Choroid plexus epithelial cell (primary cell): ENCODE results near the gene RGS7.
A peak's percentile ranks its signal among the peaks of the same experiment; 100 is the strongest.

Source experiments
- DNase-seq: peaks from one replicate; pipeline ENCODE4 v3.0.0-alpha.2; 2010; ENCODE audit warnings: low read depth
- H3K4me3 ChIP-seq: 2 replicates; pipeline ENCODE4 v1.5.1; 2011; ENCODE audit warnings: low read depth, mild to moderate bottlenecking, control low read depth, low read length, moderate library complexity
- CTCF ChIP-seq: conservative IDR thresholded peaks from 2 replicates; pipeline ENCODE4 v1.5.1; 2011; ENCODE audit warnings: low read depth, mild to moderate bottlenecking, control low read depth, inconsistent platforms, low read length, moderate library complexity

RGS7 gene

DNA sequence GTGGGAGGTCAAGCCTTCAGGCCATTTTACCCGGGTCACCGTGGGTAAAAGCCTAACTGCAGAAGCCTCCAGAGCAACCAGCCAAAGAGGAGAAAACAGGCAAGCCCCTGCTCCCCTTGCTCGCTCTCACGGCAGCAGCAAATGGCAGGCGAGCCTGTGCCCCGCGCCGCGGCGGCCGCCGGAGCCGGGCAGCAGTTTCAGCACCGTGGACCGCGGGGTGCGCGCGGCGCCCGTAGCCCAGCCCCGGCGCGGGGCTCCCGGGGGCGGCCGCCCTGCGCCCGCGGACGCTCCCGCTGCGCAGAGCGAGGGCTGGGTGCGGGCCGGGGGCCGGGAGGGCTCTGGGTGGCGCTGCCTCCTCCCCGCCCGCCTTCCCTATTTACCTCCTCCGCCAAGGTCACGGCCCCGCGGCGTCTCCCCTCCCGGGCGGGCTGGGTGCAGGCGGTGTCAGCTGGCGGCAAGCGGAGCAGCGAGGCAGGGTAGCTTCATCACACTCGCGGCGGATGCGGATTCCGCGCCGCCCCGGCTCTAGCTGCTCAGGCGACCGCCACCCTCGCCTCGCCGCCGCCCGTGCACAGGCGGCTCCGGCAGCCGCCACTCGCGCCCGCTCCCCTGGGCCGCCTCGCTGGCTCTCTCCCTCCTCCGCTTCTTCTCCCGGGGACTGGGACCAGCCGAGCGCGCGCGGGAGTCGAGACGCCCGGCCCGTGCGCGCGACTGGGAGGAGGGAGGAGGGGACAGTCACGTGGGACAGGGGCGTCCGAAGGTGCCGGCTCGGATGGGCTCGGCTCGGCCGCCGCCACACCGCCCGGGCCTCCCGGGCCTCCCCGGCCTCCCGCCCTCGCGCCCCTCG is at the start of gene RGS7:
TSS of gene RGS7 (minus strand) at position 687 of the 847 bp plus-strand sequence.
- DNase-seq, result peak; percentile 41
- peak within 1 kb of the TSS; percentile 56 for H3K4me3 ChIP-seq
- TF ChIP-seq CTCF, result no peak

GRCh38 chr1:241406421-241406820 is 49.4 kb upstream of the RGS7 start:
- no peak for TF ChIP-seq CTCF
- H3K4me3 ChIP-seq, result no peak overlapping the region
- no peak for DNase-seq

GRCh38 chr1:241401156-241401555 is 44.2 kb upstream of the RGS7 start:
- DNase-seq, result no peak
- no peak for TF ChIP-seq CTCF
- no peak overlapping the region for H3K4me3 ChIP-seq

DNA sequence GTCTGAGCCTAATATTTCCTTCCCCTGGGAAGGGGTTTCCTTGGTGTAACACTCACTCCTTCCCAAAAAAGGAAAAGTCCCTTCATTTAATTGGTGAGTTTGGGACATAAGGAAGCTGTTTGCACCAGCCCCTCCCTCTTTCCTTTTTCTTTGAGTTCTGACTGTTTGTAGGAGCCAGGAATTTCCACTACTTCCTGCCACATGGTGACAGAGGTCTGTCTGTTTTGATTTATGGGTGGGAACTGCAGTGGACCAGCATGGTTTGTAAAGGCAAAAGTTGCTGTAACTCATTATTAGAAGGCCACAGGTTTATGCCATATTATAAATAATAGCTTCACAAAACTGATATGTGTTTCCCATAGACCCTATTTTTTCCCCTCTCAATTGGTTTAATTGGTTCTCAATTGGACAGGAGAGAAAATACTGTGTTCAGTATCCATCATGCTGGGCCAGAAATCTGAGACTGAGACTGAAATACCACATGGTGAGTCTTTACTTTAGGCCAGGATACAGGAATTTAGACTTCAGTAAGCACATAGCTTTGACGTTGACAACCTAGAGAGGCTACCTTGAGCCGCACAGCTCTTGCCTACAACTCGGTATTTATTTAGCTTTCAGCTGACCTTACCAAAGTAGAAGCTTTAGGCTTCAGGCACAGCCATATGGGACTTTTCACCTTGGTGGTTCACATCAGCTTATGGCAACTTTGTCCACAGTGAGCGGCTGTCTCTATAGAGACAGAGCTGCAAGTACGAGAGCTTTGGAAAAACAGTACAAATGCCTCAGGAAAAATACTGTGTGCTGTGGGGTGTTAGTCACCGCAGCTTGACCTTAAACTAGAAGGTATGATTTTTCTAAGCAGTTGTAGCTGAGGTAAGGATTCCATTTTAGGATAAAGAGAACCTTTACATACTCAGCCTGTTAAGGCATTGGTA is 40.0 kb upstream of the RGS7 start:
- no peak overlapping the region for H3K4me3 ChIP-seq
- peak; percentile 36 for DNase-seq
- no peak for TF ChIP-seq CTCF

GRCh38 chr1:241391926-241392710 is 35.1 kb upstream of the RGS7 start:
- no peak for TF ChIP-seq CTCF
- no peak overlapping the region for H3K4me3 ChIP-seq
- no peak for DNase-seq

GRCh38 chr1:241390526-241390925 is 33.5 kb upstream of the RGS7 start:
- TF ChIP-seq CTCF, result no peak
- no peak overlapping the region for H3K4me3 ChIP-seq
- DNase-seq, result no peak
